PC-3 (cell line): Measurements from ENCODE around the gene HEPHL1. TPM values are rescaled to one million over a fixed set of nuclear protein-coding genes. Genes with fewer than 3 reads are reported as not detected.

ENCODE experiments used
- ATAC-seq: fragments of 200-7000 bp; cut with Tn5 transposase; 2 replicates; pipeline ENCODE4 v1.9.1; 2020; ENCODE audit warnings: mild to moderate bottlenecking, moderate library complexity
- BruUV-seq: library from RNA; stranded (reverse); fragments of 400-500 nt; replicated peaks from 2 replicates; lab custom pipeline; 2021; lab: Mats Ljungman, UMichigan
- CTCF ChIA-PET: fragments of 300-600 bp; sonication (Branson Sonifier 250); formaldehyde crosslinking; loops from one replicate; lab custom pipeline; 2022; ENCODE audit warnings: antibody characterized with exemption; lab: Charles Lee
- POLR2A ChIA-PET: fragments of 300-600 bp; sonication (Branson Sonifier 250); formaldehyde crosslinking; loops from one replicate; lab custom pipeline; 2022; ENCODE audit warnings: antibody characterized with exemption; ENCODE audit not compliant: unreplicated experiment; lab: Charles Lee
- DNase-seq: peaks from one replicate; pipeline ENCODE4 v3.0.0-alpha.2; 2015
- H2AFZ ChIP-seq: fragments of 300-600 bp; sonication (generic); 2 replicates; pipeline ENCODE4 v1.6.0; 2016; ENCODE audit warnings: antibody characterized with exemption, low read length
- H3F3A ChIP-seq: fragments of 300-600 bp; sonication (generic); one replicate; pipeline ENCODE4 v1.6.0; 2017; ENCODE audit warnings: antibody characterized with exemption, low read length, control low read depth, mild to moderate bottlenecking; ENCODE audit not compliant: unreplicated experiment
- H3K27ac ChIP-seq: fragments of 300-600 bp; sonication (generic); 2 replicates; pipeline ENCODE4 v1.5.1; 2016; ENCODE audit warnings: mild to moderate bottlenecking, low read length
- H3K27me3 ChIP-seq: fragments of 300-600 bp; sonication (generic); 2 replicates; pipeline ENCODE4 v1.6.1; 2016; ENCODE audit warnings: low read length, mixed read lengths
- H3K36me3 ChIP-seq: fragments of 300-600 bp; sonication (generic); 2 replicates; pipeline ENCODE4 v1.6.1; 2016; ENCODE audit warnings: low read depth, mixed run types, low read length, mixed read lengths
- H3K4me1 ChIP-seq: fragments of 300-600 bp; sonication (generic); 2 replicates; pipeline ENCODE4 v1.5.1; 2016; ENCODE audit warnings: low read length; ENCODE audit not compliant: insufficient read depth
- H3K4me2 ChIP-seq: fragments of 300-600 bp; sonication (generic); 2 replicates; pipeline ENCODE4 v1.6.0; 2016; ENCODE audit warnings: low read length
- H3K4me3 ChIP-seq: fragments of 300-600 bp; sonication (generic); 2 replicates; pipeline ENCODE4 v1.5.1; 2016; ENCODE audit warnings: mild to moderate bottlenecking, low read length, mixed read lengths
- H3K79me2 ChIP-seq: fragments of 300-600 bp; sonication (generic); 2 replicates; pipeline ENCODE4 v1.6.1; 2017; ENCODE audit warnings: low read length, mixed read lengths
- H3K9ac ChIP-seq: fragments of 300-600 bp; sonication (generic); 2 replicates; pipeline ENCODE4 v1.6.0; 2016; ENCODE audit warnings: mild to moderate bottlenecking, low read length
- H3K9me2 ChIP-seq: fragments of 300-600 bp; sonication (generic); replicated peaks from 2 replicates; pipeline ENCODE4 v1.6.1; 2016; ENCODE audit warnings: mixed run types, low read length, mixed read lengths
- H3K9me3 ChIP-seq: fragments of 300-600 bp; sonication (generic); 2 replicates; pipeline ENCODE4 v1.6.1; 2016; ENCODE audit warnings: low read length, mixed read lengths
- H4K20me1 ChIP-seq: fragments of 300-600 bp; sonication (generic); 2 replicates; pipeline ENCODE4 v1.6.1; 2016; ENCODE audit warnings: low read length, mixed read lengths
- EZH2 ChIP-seq: fragments of 300-600 bp; sonication (generic); IDR thresholded peaks from one replicate; pipeline ENCODE4 v1.6.1; 2017; ENCODE audit warnings: antibody characterized with exemption, mild to moderate bottlenecking, low read length; ENCODE audit not compliant: unreplicated experiment
- EZH2phosphoT487 ChIP-seq: fragments of 300-600 bp; sonication (generic); IDR thresholded peaks from 2 replicates; pipeline ENCODE4 v1.6.1; 2018; ENCODE audit warnings: mild to moderate bottlenecking, antibody characterized with exemption, low read length, borderline replicate concordance
- intact Hi-C: fragments of 100-400 bp; cut with micrococcal nuclease; formaldehyde crosslinking; loops from 2 replicates; pipeline ENCODE4 v1.9.0; 2023
- total RNA-seq: library from RNA; depleted of rRNA; stranded (reverse); fragments of >200 nt; gene quantifications from 2 replicates; pipeline ENCODE4 v1.2.3, GENCODE V29; 2014
- TF ChIP-seq, protein P1 (sequence below): fragments of 300-600 bp; sonication (generic); conservative IDR thresholded peaks from 2 replicates; pipeline ENCODE4 v1.5.1; 2017; ENCODE audit warnings: antibody characterized with exemption, low read depth, mild to moderate bottlenecking, low read length

Gene HEPHL1
- total RNA-seq, 1 experiment from 2014 or later = 4.4 TPM

DNA sequence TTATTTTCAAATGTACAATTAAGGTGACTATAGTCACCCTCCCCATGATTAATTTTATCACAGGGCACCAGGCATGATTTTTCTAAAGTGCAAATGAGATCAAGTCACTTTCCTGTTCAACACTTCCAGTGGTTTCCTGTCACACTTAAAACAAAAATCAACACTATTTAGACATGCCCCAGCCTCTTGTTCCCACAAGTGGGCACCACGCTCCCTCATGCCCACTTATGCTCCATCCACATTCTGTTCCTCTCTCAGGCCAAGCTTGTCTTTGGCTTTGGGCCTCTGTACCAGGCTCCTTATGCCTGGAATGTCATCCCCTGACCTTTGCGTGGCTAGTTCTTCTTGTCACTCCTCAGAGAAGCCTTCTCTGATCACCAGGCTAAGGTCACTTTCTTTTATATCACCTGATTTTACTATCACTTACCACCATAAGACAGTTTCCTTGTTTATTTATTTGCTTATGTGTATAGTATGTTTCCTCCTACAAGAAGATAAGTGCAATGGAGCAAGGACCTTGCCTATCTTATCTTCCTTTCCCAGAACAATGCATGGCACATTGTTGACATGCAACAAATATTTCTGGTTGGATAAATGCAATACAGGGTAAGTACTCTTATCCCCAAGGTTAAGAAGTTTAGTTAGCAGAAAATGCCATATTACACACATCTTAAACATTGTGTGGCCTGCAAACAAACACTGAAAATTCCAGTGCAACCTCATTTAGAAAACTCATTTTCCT is 56.6 kb downstream of the HEPHL1 start:
- H4K20me1 ChIP-seq = no peaks in the 10 kb centered on the region
- BruUV-seq = no TSS peak
- CTCF ChIA-PET = no interaction called here
- H3K4me2 ChIP-seq = no peak overlapping the region
- no peaks in the 10 kb centered on the region for H3K79me2 ChIP-seq
- H3K4me3 ChIP-seq = no peak overlapping the region
- H3K4me1 ChIP-seq = no peaks in the 10 kb centered on the region
- DNase-seq (no peak), ATAC-seq (no peak)
- H3K36me3 ChIP-seq = no peaks in the 10 kb centered on the region
- POLR2A ChIA-PET = no interaction called here
- H3K9me2 ChIP-seq = no peaks in the 10 kb centered on the region
- no peaks in the 10 kb centered on the region for H3K27me3 ChIP-seq
- H3F3A ChIP-seq = no peaks in the 10 kb centered on the region
- no peak overlapping the region for H3K27ac ChIP-seq
- H2AFZ ChIP-seq = no peak overlapping the region
- intact Hi-C loops = no loop called here
- no peak overlapping the region for H3K9ac ChIP-seq
- TF ChIP-seq EZH2phosphoT487 (no peak), EZH2 (no peak)
- TF ChIP-seq, protein P1, sequence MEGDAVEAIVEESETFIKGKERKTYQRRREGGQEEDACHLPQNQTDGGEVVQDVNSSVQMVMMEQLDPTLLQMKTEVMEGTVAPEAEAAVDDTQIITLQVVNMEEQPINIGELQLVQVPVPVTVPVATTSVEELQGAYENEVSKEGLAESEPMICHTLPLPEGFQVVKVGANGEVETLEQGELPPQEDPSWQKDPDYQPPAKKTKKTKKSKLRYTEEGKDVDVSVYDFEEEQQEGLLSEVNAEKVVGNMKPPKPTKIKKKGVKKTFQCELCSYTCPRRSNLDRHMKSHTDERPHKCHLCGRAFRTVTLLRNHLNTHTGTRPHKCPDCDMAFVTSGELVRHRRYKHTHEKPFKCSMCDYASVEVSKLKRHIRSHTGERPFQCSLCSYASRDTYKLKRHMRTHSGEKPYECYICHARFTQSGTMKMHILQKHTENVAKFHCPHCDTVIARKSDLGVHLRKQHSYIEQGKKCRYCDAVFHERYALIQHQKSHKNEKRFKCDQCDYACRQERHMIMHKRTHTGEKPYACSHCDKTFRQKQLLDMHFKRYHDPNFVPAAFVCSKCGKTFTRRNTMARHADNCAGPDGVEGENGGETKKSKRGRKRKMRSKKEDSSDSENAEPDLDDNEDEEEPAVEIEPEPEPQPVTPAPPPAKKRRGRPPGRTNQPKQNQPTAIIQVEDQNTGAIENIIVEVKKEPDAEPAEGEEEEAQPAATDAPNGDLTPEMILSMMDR = no peak
- H3K9me3 ChIP-seq = no peaks in the 10 kb centered on the region

DNA sequence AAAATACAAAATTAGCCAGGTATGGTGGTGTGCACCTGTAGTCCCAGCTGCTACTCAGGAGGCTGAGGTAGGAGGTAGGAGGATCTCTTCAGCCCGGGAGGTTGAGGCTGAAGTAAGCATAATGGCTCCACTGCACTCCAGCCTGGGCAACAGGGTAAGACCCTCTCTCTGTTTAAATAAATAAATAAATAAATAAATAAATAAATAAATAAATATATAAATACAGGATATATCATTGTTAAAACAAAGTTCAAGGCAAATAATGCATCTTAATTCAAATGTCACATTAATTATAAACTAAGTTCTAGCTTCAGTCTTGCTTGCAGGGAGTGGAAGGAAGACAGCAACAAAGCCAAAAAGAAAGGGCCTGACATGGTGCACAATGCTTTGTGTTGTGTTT is 63.0 kb downstream of the HEPHL1 start:
- TF ChIP-seq EZH2phosphoT487 = no peak
- TF ChIP-seq EZH2 = no peak
- TF ChIP-seq, protein P1 = no peak
- Histone ChIP-seq H3K9me3 (no peaks in the 10 kb centered on the region), H3F3A (no peaks in the 10 kb centered on the region), H4K20me1 (no peaks in the 10 kb centered on the region), H3K4me1 (no peaks in the 10 kb centered on the region), H3K27ac (no peak overlapping the region), H3K9ac (no peak overlapping the region), H3K4me3 (no peak overlapping the region), H3K9me2 (no peaks in the 10 kb centered on the region), H2AFZ (no peak overlapping the region), H3K27me3 (no peaks in the 10 kb centered on the region), H3K4me2 (no peak overlapping the region), H3K79me2 (no peaks in the 10 kb centered on the region), H3K36me3 (no peaks in the 10 kb centered on the region)
- no TSS peak for BruUV-seq
- intact Hi-C loops = no loop called here
- ChIA-PET CTCF (no interaction called here), POLR2A (no interaction called here)
- ATAC-seq (no peak), DNase-seq (no peak)

DNA sequence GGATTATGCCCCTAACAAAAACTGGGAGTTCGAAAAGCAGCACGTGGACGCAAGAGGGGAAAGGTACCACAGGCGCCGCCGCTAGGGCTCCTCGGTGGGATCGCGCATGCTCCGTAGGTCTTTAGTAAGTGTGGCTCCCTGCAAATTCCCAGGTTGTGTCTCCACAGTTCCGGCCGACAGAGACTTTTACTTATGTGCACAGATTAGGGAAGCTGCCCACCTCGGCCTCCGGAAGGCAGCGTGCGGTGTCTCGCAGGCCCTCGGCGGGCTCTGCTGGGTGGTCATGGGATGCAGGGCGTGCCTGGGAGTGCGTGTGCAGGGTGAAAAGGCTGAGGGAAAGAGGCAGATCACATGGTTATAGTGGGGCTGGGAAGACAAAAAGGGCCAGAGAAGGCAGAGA is 67.8 kb downstream of the HEPHL1 start:
- no peak overlapping the region for H3K4me3 ChIP-seq
- no peak overlapping the region for H3K9ac ChIP-seq
- no peaks in the 10 kb centered on the region for H3F3A ChIP-seq
- H3K36me3 ChIP-seq = no peaks in the 10 kb centered on the region
- H3K27ac ChIP-seq = no peak overlapping the region
- BruUV-seq = no TSS peak
- DNase-seq (no peak), ATAC-seq (no peak)
- intact Hi-C loops = no loop called here
- no peaks in the 10 kb centered on the region for H3K27me3 ChIP-seq
- no peaks in the 10 kb centered on the region for H3K9me2 ChIP-seq
- TF ChIP-seq EZH2 = no peak
- no peak for TF ChIP-seq EZH2phosphoT487
- TF ChIP-seq, protein P1 = no peak
- no peaks in the 10 kb centered on the region for H4K20me1 ChIP-seq
- H3K4me2 ChIP-seq = no peak overlapping the region
- H2AFZ ChIP-seq = no peak overlapping the region
- H3K9me3 ChIP-seq = no peaks in the 10 kb centered on the region
- no peaks in the 10 kb centered on the region for H3K4me1 ChIP-seq
- ChIA-PET POLR2A (no interaction called here), CTCF (no interaction called here)
- no peaks in the 10 kb centered on the region for H3K79me2 ChIP-seq
